GM08714 (cell line): ENCODE measurements around the gene PYCR2.

ENCODE experiments used
- H3K4me3 ChIP-seq: fragments of 200-500 bp; sonication (Bioruptor generic); 2 replicates; pipeline ENCODE4 v1.5.1; 2014; ENCODE audit warnings: mild to moderate bottlenecking, low read length, inconsistent platforms
- ZNF274 ChIP-seq: IDR thresholded peaks from 2 replicates; pipeline ENCODE4 v1.6.1; 2012; ENCODE audit warnings: mild to moderate bottlenecking, low read depth, low read length

Gene PYCR2

GRCh38 chr1:225917101-225917500, 6.9 kb downstream of the PYCR2 start:
- no peak overlapping the region for H3K4me3 ChIP-seq
- TF ChIP-seq ZNF274: no peak

GRCh38 chr1:225915538-225915991, 8.5 kb downstream of the PYCR2 start:
- TF ChIP-seq ZNF274: no peak
- no peak overlapping the region for H3K4me3 ChIP-seq

- H3K4me3 ChIP-seq: no peak overlapping the region
- TF ChIP-seq ZNF274: no peak
Measured at GRCh38 chr1:225914947-225915346, 9.1 kb downstream of the PYCR2 start.

GRCh38 chr1:225914391-225914790, 9.7 kb downstream of the PYCR2 start:
- H3K4me3 ChIP-seq: no peak overlapping the region
- no peak for TF ChIP-seq ZNF274

- H3K4me3 ChIP-seq: no peak overlapping the region
- no peak for TF ChIP-seq ZNF274
Measured at GRCh38 chr1:225911191-225912130, 12.6 kb downstream of the PYCR2 start.

GRCh38 chr1:225909477-225909876, 14.6 kb downstream of the PYCR2 start:
- TF ChIP-seq ZNF274: no peak
- no peak overlapping the region for H3K4me3 ChIP-seq

- no peak overlapping the region for H3K4me3 ChIP-seq
- TF ChIP-seq ZNF274: no peak
Measured at GRCh38 chr1:225908773-225909172, 15.3 kb downstream of the PYCR2 start.

GRCh38 chr1:225908013-225908640, 15.9 kb downstream of the PYCR2 start:
- H3K4me3 ChIP-seq: no peak overlapping the region
- no peak for TF ChIP-seq ZNF274

- H3K4me3 ChIP-seq: no peak overlapping the region
- TF ChIP-seq ZNF274: no peak
Measured at GRCh38 chr1:225907341-225907740, 16.7 kb downstream of the PYCR2 start.

GRCh38 chr1:225906467-225906866, 17.6 kb downstream of the PYCR2 start:
- TF ChIP-seq ZNF274: no peak
- no peak overlapping the region for H3K4me3 ChIP-seq

GRCh38 chr1:225903623-225904022, 20.4 kb downstream of the PYCR2 start:
- TF ChIP-seq ZNF274: no peak
- H3K4me3 ChIP-seq: no peak overlapping the region

- H3K4me3 ChIP-seq: no peak overlapping the region
- TF ChIP-seq ZNF274: no peak
Measured at GRCh38 chr1:225899044-225899925, 24.8 kb downstream of the PYCR2 start.

GRCh38 chr1:225897595-225898514, 26.2 kb downstream of the PYCR2 start:
- no peak overlapping the region for H3K4me3 ChIP-seq
- no peak for TF ChIP-seq ZNF274

- no peak for TF ChIP-seq ZNF274
- H3K4me3 ChIP-seq: no peak overlapping the region
Measured at GRCh38 chr1:225896937-225897549, 27.0 kb downstream of the PYCR2 start.
